HEK293 (cell line): Measurements from ENCODE around the gene NIT1.

Experiments
- CTCF ChIA-PET: fragments of 350-600 bp; formaldehyde crosslinking; extraction: SDS; loops from one replicate; lab custom pipeline; 2021; ENCODE audit warnings: antibody characterized with exemption; lab: Yijun Ruan, JAX
- POLR2A ChIA-PET: fragments of 300-600 bp; formaldehyde crosslinking; extraction: SDS; loops from one replicate; lab custom pipeline; 2020; ENCODE audit warnings: antibody characterized with exemption, inconsistent platforms; lab: Yijun Ruan, JAX
- H3K27ac ChIP-seq: fragments of 200-500 bp; sonication (Bioruptor generic); 2 replicates; pipeline ENCODE4 v1.5.1; 2014; ENCODE audit warnings: low read depth, low read length, control low read depth, inconsistent platforms; ENCODE audit errors: extremely low read depth
- H3K36me3 ChIP-seq, 2 experiments: fragments of 200-500 bp in 1 of 2; sonication (Bioruptor generic) in 1 of 2; 1 replicate in 1 of 2; 2 replicates in 1 of 2; pipeline ENCODE4 v1.5.1; 2014 to 2017; ENCODE audit warnings: inconsistent platforms in 2 of 2, low read length in 2 of 2; ENCODE audit not compliant: control insufficient read depth in 2 of 2, insufficient read depth in 1 of 2
- H3K4me1 ChIP-seq: fragments of 200-500 bp; sonication (Bioruptor generic); 2 replicates; pipeline ENCODE4 v1.5.1; 2014; ENCODE audit warnings: mild to moderate bottlenecking, low read length, inconsistent platforms; ENCODE audit not compliant: control insufficient read depth, insufficient read depth
- H3K4me3 ChIP-seq: 2 replicates; pipeline ENCODE4 v1.5.1; 2011; ENCODE audit warnings: low read depth, mild to moderate bottlenecking, control low read depth, low read length, moderate library complexity
- H3K9me3 ChIP-seq: fragments of 200-500 bp; sonication (Bioruptor generic); 2 replicates; pipeline ENCODE4 v1.5.1; 2014; ENCODE audit warnings: low read depth, low read length, inconsistent platforms; ENCODE audit not compliant: control insufficient read depth, insufficient read depth
- EGR2 ChIP-seq: fragments of 450-650 bp; formaldehyde crosslinking; IDR thresholded peaks from 2 replicates; pipeline ENCODE4 v1.5.1; 2016; ENCODE audit warnings: low read depth, missing biosample characterization, missing genetic modification characterization
- FEZF1 ChIP-seq: fragments of 450-650 bp; formaldehyde crosslinking; IDR thresholded peaks from 2 replicates; pipeline ENCODE4 v1.5.1; 2016; ENCODE audit warnings: missing biosample characterization, missing genetic modification characterization
- PRDM1 ChIP-seq: fragments of 450-650 bp; formaldehyde crosslinking; IDR thresholded peaks from 2 replicates; pipeline ENCODE4; 2016; ENCODE audit warnings: missing biosample characterization, missing genetic modification characterization
- REPIN1 ChIP-seq: fragments of 450-650 bp; formaldehyde crosslinking; IDR thresholded peaks from 2 replicates; pipeline ENCODE4 v1.5.1; 2017; ENCODE audit warnings: missing biosample characterization, missing genetic modification characterization, low read depth
- WT1 ChIP-seq: fragments of 450-650 bp; formaldehyde crosslinking; IDR thresholded peaks from 2 replicates; pipeline ENCODE4 v1.5.1; 2016; ENCODE audit warnings: missing biosample characterization, missing genetic modification characterization
- YY1 ChIP-seq: fragments of 450-650 bp; formaldehyde crosslinking; IDR thresholded peaks from 2 replicates; pipeline ENCODE4 v1.5.1; 2018; ENCODE audit warnings: missing biosample characterization, missing genetic modification characterization
- ZFP3 ChIP-seq: fragments of 450-650 bp; formaldehyde crosslinking; IDR thresholded peaks from 2 replicates; pipeline ENCODE4 v1.5.1; 2016; ENCODE audit warnings: low read depth, missing biosample characterization, missing genetic modification characterization
- ZNF221 ChIP-seq: fragments of 450-650 bp; formaldehyde crosslinking; IDR thresholded peaks from 2 replicates; pipeline ENCODE4 v1.5.1; 2017; ENCODE audit warnings: missing biosample characterization, missing genetic modification characterization, borderline replicate concordance
- ZNF23 ChIP-seq: fragments of 450-650 bp; formaldehyde crosslinking; IDR thresholded peaks from 2 replicates; pipeline ENCODE4 v1.5.1; 2016; ENCODE audit warnings: missing biosample characterization, missing genetic modification characterization, borderline replicate concordance
- ZNF366 ChIP-seq: fragments of 450-650 bp; formaldehyde crosslinking; conservative IDR thresholded peaks from 2 replicates; pipeline ENCODE4 v1.5.1; 2016; ENCODE audit warnings: missing biosample characterization, missing genetic modification characterization
- ZNF404 ChIP-seq: fragments of 450-650 bp; formaldehyde crosslinking; IDR thresholded peaks from 2 replicates; pipeline ENCODE4 v1.5.1; 2017; ENCODE audit warnings: missing biosample characterization, missing genetic modification characterization
- ZNF423 ChIP-seq: fragments of 450-650 bp; formaldehyde crosslinking; IDR thresholded peaks from 2 replicates; pipeline ENCODE4 v1.5.1; 2016; ENCODE audit warnings: missing biosample characterization, missing genetic modification characterization
- ZNF596 ChIP-seq: fragments of 450-650 bp; IDR thresholded peaks from 2 replicates; pipeline ENCODE4 v1.5.0; 2018; ENCODE audit warnings: missing biosample characterization, mild to moderate bottlenecking, missing genetic modification characterization, moderate library complexity
- ZNF600 ChIP-seq: fragments of 450-650 bp; formaldehyde crosslinking; IDR thresholded peaks from 2 replicates; pipeline ENCODE4 v1.5.1; 2016; ENCODE audit warnings: missing biosample characterization, missing genetic modification characterization
- ZNF76 ChIP-seq: fragments of 450-650 bp; formaldehyde crosslinking; IDR thresholded peaks from 2 replicates; pipeline ENCODE4; 2016; ENCODE audit warnings: low read depth, missing biosample characterization, missing genetic modification characterization, borderline replicate concordance
- ZNF830 ChIP-seq: fragments of 450-650 bp; IDR thresholded peaks from 2 replicates; pipeline ENCODE4 v1.5.0; 2018; ENCODE audit warnings: missing biosample characterization, missing genetic modification characterization, low read depth, mild to moderate bottlenecking, moderate library complexity
- TF ChIP-seq, protein P1 (sequence below): fragments of 450-650 bp; formaldehyde crosslinking; IDR thresholded peaks from 2 replicates; pipeline ENCODE4 v1.5.1; 2017; ENCODE audit warnings: missing biosample characterization, missing genetic modification characterization
- TF ChIP-seq, protein P2 (sequence below): fragments of 450-650 bp; formaldehyde crosslinking; IDR thresholded peaks from 2 replicates; pipeline ENCODE4 v1.5.1; 2017; ENCODE audit warnings: missing biosample characterization, missing genetic modification characterization

Gene NIT1

DNA sequence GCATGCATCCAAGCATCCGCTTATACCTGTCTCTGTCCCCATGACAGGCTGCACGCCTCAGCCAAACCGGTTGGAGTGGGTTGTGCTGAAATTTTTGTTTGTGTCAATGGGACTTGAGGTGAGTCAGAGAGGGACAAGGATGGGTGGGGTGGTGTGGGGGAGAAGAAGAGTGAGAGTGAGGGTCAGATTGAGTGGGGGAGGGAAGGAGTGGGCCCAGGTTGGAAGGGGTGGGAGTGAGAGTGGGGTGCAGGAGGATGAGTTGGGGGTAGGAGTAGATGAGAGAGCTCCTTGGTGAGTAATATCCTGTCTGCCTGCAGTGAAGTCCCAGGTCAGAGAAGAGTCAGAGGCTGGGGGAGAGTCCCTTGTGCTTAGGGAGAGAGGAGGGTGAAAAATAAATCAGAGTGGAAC is 25.3 kb upstream of the NIT1 start (continued):
- TF ChIP-seq, protein P1, sequence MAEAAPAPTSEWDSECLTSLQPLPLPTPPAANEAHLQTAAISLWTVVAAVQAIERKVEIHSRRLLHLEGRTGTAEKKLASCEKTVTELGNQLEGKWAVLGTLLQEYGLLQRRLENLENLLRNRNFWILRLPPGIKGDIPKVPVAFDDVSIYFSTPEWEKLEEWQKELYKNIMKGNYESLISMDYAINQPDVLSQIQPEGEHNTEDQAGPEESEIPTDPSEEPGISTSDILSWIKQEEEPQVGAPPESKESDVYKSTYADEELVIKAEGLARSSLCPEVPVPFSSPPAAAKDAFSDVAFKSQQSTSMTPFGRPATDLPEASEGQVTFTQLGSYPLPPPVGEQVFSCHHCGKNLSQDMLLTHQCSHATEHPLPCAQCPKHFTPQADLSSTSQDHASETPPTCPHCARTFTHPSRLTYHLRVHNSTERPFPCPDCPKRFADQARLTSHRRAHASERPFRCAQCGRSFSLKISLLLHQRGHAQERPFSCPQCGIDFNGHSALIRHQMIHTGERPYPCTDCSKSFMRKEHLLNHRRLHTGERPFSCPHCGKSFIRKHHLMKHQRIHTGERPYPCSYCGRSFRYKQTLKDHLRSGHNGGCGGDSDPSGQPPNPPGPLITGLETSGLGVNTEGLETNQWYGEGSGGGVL (tag by site-specific recombination) = peak; percentile 77
- TF ChIP-seq, protein P2, sequence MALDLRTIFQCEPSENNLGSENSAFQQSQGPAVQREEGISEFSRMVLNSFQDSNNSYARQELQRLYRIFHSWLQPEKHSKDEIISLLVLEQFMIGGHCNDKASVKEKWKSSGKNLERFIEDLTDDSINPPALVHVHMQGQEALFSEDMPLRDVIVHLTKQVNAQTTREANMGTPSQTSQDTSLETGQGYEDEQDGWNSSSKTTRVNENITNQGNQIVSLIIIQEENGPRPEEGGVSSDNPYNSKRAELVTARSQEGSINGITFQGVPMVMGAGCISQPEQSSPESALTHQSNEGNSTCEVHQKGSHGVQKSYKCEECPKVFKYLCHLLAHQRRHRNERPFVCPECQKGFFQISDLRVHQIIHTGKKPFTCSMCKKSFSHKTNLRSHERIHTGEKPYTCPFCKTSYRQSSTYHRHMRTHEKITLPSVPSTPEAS (tag by site-specific recombination) = no peak
- TF ChIP-seq EGR2 = peak; percentile 98

DNA sequence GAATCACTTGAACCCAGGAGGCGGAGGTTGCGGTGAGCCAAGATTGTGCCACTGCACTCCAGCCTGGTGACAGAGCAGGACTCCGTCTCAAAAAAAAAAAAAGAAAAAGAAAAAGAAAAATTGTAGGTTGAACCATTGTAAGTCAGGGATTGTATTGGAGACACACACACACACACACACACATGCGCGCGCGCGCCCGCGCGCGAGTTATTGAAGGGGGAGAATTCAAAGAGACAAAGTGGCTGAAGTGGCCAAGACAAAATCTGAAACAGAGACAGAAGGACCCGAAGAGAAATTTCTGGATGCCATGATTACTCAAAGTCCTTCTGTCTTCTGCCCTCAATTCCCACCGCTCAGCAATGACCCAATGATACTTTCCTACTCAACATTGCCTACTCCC is 23.4 kb upstream of the NIT1 start:
- no peaks in the 10 kb centered on the region for H3K4me1 ChIP-seq
- H3K4me3 ChIP-seq = no peak overlapping the region
- ChIA-PET CTCF (interaction anchor here (0.8 to 4.3 kb wide), 3 partner anchors 49 to 74 kb away, joined by 3 to 27 read pairs (median 9); partner anchors contain the start of genes F11R and USF1), POLR2A (interaction anchor here (0.7 kb wide), 1 partner anchor 9 kb away, joined by 5 read pairs; no protein-coding TSS in a partner anchor)
- H3K27ac ChIP-seq = no peak overlapping the region
- no peak for TF ChIP-seq ZNF23 (tag by site-specific recombination)
- no peak for TF ChIP-seq ZNF221
- no peak for TF ChIP-seq REPIN1 (tag by site-specific recombination)
- no peak for TF ChIP-seq ZNF404 (tag by site-specific recombination)
- TF ChIP-seq YY1 (tag by site-specific recombination) = no peak
- TF ChIP-seq ZFP3 (tag by site-specific recombination) = no peak
- TF ChIP-seq, protein P1 (tag by site-specific recombination) = no peak
- TF ChIP-seq ZNF423 (tag by site-specific recombination) = no peak
- no peak for TF ChIP-seq ZNF76 (tag by site-specific recombination)
- TF ChIP-seq WT1 (tag by site-specific recombination) = no peak
- TF ChIP-seq FEZF1 (tag by site-specific recombination) = no peak
- no peak for TF ChIP-seq ZNF830 (tag by site-specific recombination)
- peaks cover 0 to 10% of the 10 kb centered on the region in 2 experiments; a peak in 1 of 3 replicates for H3K36me3 ChIP-seq
- H3K9me3 ChIP-seq = no peaks in the 10 kb centered on the region

DNA sequence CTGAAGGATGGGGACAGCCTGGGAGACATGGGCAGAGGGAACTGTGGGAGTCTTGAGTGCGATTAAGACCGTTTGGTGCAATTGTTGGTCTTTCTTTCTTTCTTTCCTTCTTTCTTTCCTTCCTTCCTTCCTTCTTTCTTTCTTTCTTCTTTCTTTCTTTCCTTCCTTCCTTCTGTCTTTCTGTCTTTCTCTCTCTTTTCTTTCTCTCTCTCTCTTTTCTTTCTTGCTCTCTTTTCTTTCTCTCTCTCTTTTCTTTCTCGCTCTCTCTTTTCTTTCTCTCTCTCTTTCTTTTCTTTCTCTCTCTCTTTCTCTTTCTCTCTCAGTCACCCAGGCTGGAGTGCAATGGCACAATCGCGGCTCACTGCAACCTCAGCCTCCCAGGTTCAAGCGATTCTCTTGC is 22.7 kb upstream of the NIT1 start:
- no peaks in the 10 kb centered on the region; the same call in 1 of the 2 replicates for H3K4me1 ChIP-seq
- H3K27ac ChIP-seq = no peak overlapping the region
- TF ChIP-seq ZNF366 (tag by site-specific recombination) = peak; percentile 95
- TF ChIP-seq ZNF600 (tag by site-specific recombination) = no peak
- peak; percentile 90 for TF ChIP-seq ZNF596 (tag by site-specific recombination)
- peak; percentile 58; the same call in 1 of the 2 replicates for TF ChIP-seq PRDM1
- peaks cover 0 to 18% of the 10 kb centered on the region in 2 experiments; a peak in 1 of 3 replicates for H3K36me3 ChIP-seq
- ChIA-PET CTCF (interaction anchor here (0.6 to 4.5 kb wide), 6 partner anchors 23 to 261 kb away, joined by 3 to 60 read pairs (median 24); partner anchors contain the start of genes ARHGAP30, F11R and USF1), POLR2A (no interaction called here)
- no peak overlapping the region for H3K4me3 ChIP-seq
- no peaks in the 10 kb centered on the region for H3K9me3 ChIP-seq
